KMS-11 (cell line): ENCODE data around the gene BMP7.

Source experiments
- H2AFZ ChIP-seq: fragments of 200-600 bp; sonication (generic); 2 replicates; pipeline ENCODE4 v1.6.1; 2016; ENCODE audit warnings: antibody characterized with exemption, mixed run types, low read depth
- H3K27ac ChIP-seq: fragments of 200-600 bp; sonication (generic); 2 replicates; pipeline ENCODE4 v1.6.1; 2016; ENCODE audit warnings: mild to moderate bottlenecking, mixed run types
- H3K27me3 ChIP-seq: fragments of 200-600 bp; sonication (generic); 2 replicates; pipeline ENCODE4 v1.6.1; 2017; ENCODE audit warnings: mild to moderate bottlenecking, low read depth, mixed run types, moderate library complexity; ENCODE audit not compliant: insufficient read depth
- H3K36me3 ChIP-seq: fragments of 200-600 bp; sonication (generic); 2 replicates; pipeline ENCODE4 v1.6.1; 2017; ENCODE audit warnings: mild to moderate bottlenecking, mixed run types; ENCODE audit not compliant: insufficient read depth
- H3K4me1 ChIP-seq: fragments of 200-600 bp; sonication (generic); 2 replicates; pipeline ENCODE4 v1.6.1; 2016; ENCODE audit warnings: mild to moderate bottlenecking, low read depth, mixed run types; ENCODE audit not compliant: poor library complexity, severe bottlenecking
- H3K4me2 ChIP-seq: fragments of 200-600 bp; sonication (generic); 2 replicates; pipeline ENCODE4 v1.7.0; 2016; ENCODE audit warnings: mild to moderate bottlenecking, mixed run types
- H3K4me3 ChIP-seq: fragments of 200-600 bp; sonication (generic); IDR thresholded peaks from 2 replicates; pipeline ENCODE4 v1.6.1; 2017; ENCODE audit warnings: low read depth, low read length, mixed read lengths; ENCODE audit not compliant: insufficient read depth
- H3K79me2 ChIP-seq: fragments of 200-600 bp; sonication (generic); 2 replicates; pipeline ENCODE4 v1.6.1; 2016; ENCODE audit warnings: low read depth, mixed run types; ENCODE audit not compliant: insufficient read depth
- H3K9ac ChIP-seq: fragments of 200-600 bp; sonication (generic); 2 replicates; pipeline ENCODE4 v1.6.1; 2016; ENCODE audit warnings: mild to moderate bottlenecking, mixed run types
- H4K20me1 ChIP-seq: fragments of 200-600 bp; sonication (generic); 2 replicates; pipeline ENCODE4 v1.6.1; 2016; ENCODE audit warnings: mild to moderate bottlenecking, mixed run types; ENCODE audit not compliant: insufficient read depth
- TF ChIP-seq, protein P1 (sequence below): fragments of 200-600 bp; sonication (generic); conservative IDR thresholded peaks from 2 replicates; pipeline ENCODE4 v1.6.1; 2017; ENCODE audit warnings: low read depth, mild to moderate bottlenecking, antibody characterized with exemption, low read length, moderate library complexity, mixed read lengths

Gene BMP7

DNA sequence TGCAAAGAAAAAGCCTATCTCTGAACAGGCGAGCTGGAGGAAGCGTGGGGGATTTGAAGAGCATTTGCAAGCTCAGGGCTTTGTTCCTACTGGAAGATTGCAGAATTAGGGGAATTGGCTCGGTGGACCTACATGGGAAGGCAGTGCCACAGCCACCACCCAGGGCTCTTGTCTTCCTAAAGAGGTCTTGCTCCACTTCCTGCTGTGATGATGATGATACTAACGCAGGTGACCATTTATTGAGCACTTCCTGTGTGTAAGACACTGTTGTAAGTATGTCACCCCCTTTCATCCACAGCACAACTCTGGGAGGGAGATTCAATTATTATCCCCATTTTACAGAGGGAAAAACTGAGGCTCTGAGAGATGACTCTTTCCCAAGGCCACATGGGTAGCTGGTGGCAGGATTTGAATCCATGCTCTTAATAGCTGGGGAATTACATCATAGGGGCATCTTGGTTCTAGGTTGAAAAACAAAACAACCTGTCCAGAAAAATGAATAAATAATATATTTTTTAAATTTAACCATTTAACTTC lies 41.2 kb downstream of the BMP7 start:
- Histone ChIP-seq H3K4me2 (no peak overlapping the region), H3K27ac (no peak overlapping the region), H4K20me1 (no peaks in the 10 kb centered on the region), H2AFZ (no peak overlapping the region), H3K27me3 (no peaks in the 10 kb centered on the region), H3K9ac (no peak overlapping the region), H3K79me2 (no peaks in the 10 kb centered on the region), H3K4me1 (no peaks in the 10 kb centered on the region), H3K4me3 (no peak overlapping the region), H3K36me3 (no peaks in the 10 kb centered on the region)
- TF ChIP-seq, protein P1, sequence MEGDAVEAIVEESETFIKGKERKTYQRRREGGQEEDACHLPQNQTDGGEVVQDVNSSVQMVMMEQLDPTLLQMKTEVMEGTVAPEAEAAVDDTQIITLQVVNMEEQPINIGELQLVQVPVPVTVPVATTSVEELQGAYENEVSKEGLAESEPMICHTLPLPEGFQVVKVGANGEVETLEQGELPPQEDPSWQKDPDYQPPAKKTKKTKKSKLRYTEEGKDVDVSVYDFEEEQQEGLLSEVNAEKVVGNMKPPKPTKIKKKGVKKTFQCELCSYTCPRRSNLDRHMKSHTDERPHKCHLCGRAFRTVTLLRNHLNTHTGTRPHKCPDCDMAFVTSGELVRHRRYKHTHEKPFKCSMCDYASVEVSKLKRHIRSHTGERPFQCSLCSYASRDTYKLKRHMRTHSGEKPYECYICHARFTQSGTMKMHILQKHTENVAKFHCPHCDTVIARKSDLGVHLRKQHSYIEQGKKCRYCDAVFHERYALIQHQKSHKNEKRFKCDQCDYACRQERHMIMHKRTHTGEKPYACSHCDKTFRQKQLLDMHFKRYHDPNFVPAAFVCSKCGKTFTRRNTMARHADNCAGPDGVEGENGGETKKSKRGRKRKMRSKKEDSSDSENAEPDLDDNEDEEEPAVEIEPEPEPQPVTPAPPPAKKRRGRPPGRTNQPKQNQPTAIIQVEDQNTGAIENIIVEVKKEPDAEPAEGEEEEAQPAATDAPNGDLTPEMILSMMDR: no peak

DNA sequence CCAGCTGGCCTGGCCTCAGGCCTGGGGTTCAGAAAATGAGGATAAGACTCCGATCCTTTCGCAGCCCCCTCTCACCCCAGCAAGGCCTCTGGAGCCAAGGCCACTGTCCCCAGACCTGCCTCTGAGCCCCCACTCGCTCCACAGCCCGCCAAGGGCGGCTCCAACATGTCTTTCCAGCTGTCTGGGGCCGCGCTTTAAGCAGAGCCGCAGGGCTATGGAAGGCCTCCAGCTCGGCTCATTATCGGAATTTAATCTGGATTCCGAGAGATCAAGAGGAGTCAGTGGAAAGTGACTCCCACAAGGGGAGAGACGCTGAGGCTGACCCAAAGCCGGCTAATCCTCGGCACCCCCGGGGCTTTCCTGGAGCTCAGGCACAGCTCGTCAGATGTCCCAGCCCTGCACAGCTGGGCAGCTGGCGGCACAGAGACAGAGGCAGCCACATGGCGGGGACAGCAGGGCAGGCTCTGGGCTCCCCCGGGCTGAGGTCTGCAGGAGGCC lies 41.8 kb downstream of the BMP7 start:
- H3K4me3 ChIP-seq: no peak overlapping the region
- no peaks in the 10 kb centered on the region for H3K79me2 ChIP-seq
- H3K27me3 ChIP-seq: no peaks in the 10 kb centered on the region
- TF ChIP-seq, protein P1: no peak
- no peak overlapping the region for H2AFZ ChIP-seq
- no peak overlapping the region for H3K9ac ChIP-seq
- no peaks in the 10 kb centered on the region for H4K20me1 ChIP-seq
- no peaks in the 10 kb centered on the region for H3K36me3 ChIP-seq
- H3K4me1 ChIP-seq: no peaks in the 10 kb centered on the region
- H3K27ac ChIP-seq: no peak overlapping the region
- no peak overlapping the region for H3K4me2 ChIP-seq

DNA sequence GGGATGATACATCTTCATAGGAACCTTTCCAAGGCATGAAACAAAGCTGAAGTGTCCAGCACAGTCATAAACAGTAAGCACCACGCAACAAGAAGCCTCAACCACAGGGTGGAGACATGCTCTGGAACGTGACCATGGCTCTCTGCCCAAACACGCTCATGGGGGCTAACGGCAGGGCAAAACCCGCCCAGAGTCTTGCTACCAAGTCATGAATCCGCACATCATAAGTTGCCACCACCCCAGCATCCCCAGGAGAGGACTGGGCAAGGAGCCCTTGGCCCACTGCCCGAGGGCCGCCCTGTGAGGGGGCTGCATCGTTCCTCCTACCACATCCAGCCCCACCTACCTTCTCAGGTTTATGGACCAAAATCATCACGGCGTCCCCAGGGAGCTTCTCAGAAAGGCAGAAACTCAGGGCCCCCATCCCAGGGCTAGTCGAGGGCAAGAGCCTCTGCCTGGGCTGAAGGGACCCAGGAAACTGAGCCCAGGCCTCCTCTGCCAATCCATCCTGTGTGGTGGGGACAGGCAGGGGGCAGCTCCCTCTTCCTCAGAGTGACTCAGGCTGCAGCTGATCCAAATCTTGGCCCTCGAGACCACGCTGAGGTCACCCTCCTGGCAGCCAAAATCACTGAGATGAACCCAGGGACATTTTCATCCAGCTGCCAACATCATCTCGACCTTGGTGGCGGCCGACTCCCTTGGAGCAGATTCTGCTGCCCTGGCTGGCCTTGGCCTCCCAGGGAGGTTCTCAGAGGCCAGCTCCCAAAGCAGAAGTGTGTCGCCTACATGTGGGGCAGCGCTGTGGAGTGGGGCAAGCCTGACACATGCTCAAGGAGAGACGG lies 42.6 kb downstream of the BMP7 start:
- Histone ChIP-seq H3K4me2 (no peak overlapping the region), H3K4me1 (no peaks in the 10 kb centered on the region), H2AFZ (no peak overlapping the region), H4K20me1 (no peaks in the 10 kb centered on the region), H3K36me3 (no peaks in the 10 kb centered on the region), H3K27ac (no peak overlapping the region), H3K9ac (no peak overlapping the region), H3K4me3 (no peak overlapping the region), H3K79me2 (no peaks in the 10 kb centered on the region), H3K27me3 (no peaks in the 10 kb centered on the region)
- TF ChIP-seq, protein P1: no peak

DNA sequence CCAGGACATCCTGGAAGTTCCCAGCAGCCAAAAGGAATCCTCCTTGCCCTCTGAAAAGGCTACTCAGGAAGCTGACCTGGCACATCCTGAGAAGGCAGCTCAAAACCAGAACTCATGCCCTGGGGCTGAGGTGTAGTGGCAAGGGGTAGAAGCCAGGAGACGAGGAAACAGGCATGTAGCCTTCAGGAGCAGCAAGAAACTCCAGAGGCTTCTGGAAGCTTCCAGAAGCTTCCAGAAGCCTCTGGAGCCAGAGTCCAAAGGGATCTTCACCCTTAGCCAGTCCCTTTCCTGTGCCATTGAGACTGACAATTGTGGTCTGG lies 43.9 kb downstream of the BMP7 start:
- Histone ChIP-seq H3K36me3 (no peaks in the 10 kb centered on the region), H3K4me3 (no peak overlapping the region), H3K4me1 (no peaks in the 10 kb centered on the region), H4K20me1 (no peaks in the 10 kb centered on the region), H3K4me2 (no peak overlapping the region), H3K27ac (no peak overlapping the region), H2AFZ (no peak overlapping the region), H3K79me2 (no peaks in the 10 kb centered on the region), H3K9ac (no peak overlapping the region), H3K27me3 (no peaks in the 10 kb centered on the region)
- TF ChIP-seq, protein P1: no peak
